Stimulated activated CD8-positive, alpha-beta memory T cell treated with anti-CD3 and anti-CD28 coated beads, Interleukin-7, amount 100 ng/mL, for 1 hour (primary cell): ENCODE data around the gene STRA6.

Experiments
- DNase-seq, 2 donors: peaks; one replicate each; pipeline ENCODE4 v3.0.0-alpha.2; 2020; ENCODE audit warnings: low read depth in 2 of 2

The STRA6 gene

GRCh38 chr15:74207652-74208440 is 5.3 kb upstream of the STRA6 start:
- DNase-seq = no peak

- DNase-seq = no peak
These were observed 4.3 kb upstream of the STRA6 start for GRCh38 chr15:74206801-74207281.

DNA sequence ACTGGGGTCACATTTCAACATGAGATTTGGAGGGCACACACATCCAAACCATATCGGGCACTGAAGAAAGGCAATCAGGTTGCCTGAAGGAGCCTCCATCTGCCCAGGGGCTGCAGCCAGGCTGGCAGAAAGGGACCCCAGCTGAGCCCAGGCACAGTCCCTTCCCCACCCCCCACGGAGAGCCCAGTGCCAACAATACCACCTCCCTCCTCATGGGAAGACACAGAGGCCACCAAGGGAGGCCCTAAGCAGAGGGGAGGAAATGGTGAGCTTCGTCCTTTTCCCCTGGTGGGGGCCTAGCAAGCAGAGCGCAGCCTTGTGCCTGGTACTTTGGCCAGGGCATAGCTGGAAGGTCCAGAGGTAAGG is 3.0 kb upstream of the STRA6 start:
- no peak for DNase-seq

GRCh38 chr15:74203914-74204431 is 1.4 kb upstream of the STRA6 start:
- DNase-seq = no peak

GRCh38 chr15:74201710-74202420 is 722 bp downstream of the STRA6 start:
- DNase-seq = no peak

GRCh38 chr15:74200871-74201419 is 1.6 kb downstream of the STRA6 start:
- DNase-seq = no peak

DNA sequence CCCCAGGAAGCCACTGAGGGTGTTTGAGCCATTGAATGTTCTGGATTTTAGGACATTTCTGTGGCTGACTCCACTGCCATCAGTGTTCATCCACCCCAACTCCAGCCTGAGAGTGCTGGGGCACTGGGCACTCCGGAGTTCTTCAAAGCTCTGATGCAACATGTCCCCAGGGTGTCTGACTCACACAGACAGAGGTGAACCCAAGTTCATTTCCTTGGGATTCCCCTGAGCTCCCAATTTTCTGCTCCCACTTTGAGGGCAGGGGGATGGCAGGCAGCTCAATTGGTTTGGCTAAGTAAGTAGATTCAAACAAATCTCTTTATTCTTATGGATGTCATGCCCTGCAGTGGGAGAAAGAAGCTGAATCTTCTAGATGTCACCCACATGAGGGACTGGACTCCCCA is 2.2 kb downstream of the STRA6 start:
- no peak for DNase-seq

- no peak for DNase-seq
These were observed 3.3 kb downstream of the STRA6 start for GRCh38 chr15:74199297-74199652.

DNA sequence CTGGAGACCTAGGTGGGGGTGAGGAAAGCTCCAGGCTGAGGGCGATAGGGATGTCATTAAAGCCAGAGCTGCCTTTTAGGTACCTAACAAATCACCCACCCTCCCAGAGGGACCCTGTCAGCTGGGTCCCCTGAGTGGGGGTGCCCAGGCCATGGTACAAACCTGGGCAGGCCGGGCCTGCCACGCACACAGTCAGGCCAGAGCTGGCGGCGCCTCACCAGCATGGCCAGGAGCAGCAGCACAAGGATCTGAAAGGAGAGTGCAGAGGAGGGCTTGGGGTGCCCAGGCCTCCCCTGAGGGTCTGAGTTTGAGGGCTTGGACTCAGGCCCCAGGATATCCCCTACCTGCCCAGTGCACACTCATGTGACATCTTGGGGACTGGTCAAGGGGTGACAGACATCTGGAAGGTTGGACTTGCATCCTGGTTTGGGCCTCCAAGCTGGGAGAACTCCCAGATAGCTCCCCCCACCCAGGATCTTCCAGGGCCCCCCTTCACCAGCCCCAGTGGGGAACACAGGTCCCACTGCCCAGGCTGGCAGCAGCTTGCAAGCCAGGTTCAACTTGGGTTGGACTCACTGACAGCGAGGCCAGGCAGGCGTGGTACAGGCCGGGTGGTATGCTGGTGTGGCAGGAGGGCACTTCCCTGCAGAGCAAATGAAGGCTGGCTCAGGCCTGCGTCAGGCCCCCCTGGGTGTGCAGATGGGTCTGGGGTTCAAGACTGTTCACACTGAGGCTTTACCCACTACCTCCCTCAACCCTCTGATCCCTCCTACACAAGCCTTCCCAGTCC is 5.2 kb downstream of the STRA6 start:
- no peak for DNase-seq

DNA sequence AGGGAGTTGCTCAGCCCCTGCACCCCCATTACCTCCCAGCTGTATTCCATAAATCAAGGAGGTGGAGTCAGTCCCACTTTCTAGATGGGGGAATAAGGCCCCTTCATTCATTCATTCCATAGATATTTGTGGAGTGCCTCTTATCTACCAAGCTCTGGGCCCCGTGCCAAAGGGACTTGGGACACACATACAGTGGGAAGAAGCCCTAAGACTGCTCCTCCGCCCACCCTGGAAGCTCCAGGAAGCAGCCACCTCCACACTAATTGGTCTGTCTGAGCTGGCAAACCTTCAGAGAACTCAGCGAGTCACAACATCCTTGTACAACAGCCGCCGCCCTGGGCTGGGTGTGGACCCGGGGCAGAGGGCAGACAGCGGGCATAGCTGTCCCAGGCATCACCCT is 6.4 kb downstream of the STRA6 start:
- DNase-seq = no peak

DNA sequence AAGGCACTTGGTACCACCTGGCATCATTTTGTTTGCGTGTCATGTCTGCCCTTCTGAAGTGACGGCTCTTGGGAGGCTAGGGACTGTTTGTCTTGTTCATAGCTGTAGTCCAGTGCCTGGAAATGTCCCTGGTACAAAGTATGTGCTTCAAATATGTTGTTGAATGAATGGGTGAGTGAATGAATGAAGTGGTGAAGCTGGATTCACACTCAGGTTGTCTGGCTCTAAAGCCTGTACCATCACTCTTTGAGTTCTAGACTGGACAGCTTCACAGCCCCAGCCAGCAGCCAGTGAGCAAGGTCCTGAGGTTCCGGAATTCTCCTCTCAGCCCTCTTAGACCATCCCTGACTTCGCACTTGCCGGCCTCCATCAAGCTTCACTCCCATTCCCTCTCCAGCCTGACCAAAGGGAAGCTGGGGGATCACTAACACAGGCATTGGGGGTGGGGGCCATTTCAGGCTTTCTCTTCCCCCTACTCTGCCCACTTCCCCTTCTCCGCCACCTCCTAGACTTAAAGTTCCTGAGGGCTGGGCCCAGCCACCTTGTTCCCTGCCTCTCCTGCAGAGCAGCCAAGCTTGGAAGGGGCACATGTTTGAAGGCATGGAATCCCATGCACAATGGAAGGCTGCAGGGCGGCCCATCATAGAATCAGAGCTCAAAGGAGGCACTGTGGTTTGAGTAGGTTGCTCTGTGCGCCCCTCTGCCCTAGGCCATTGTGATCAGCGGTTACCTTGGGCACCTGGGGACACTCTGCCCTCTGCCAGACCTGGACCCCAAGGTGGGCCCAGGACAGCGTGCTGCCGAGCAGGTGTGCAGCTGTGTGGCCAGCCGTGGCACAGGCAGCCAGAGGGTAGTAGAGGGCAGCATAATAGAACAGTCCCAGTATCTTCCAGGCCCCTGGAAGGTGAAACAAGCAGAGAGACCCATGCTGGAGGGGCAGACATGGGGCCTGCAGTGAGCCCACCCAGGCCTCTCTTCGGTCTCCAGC is 7.7 kb downstream of the STRA6 start:
- no peak for DNase-seq

- DNase-seq = no peak
These were observed 8.7 kb downstream of the STRA6 start for GRCh38 chr15:74193905-74194304.

DNA sequence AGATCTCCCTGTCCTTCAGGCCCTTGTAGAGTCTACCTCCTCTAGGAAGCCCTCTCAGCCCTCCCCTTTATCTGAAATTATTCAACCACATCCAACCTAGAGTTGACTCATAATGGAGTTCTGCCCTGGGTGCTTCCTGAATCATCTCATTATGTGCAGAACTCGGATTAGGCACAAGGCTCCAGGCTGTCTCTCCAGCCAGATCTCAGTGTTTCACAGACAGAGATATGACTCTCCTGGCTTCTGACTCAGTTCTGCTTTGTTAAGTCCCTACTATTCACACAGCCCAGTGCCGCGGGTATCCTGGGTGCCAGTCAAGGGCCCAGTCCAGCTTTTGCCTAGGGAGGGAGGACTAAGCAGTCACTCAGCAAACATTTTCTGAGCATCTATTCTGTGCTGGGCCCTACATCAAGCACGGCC is 9.3 kb downstream of the STRA6 start:
- DNase-seq = no peak

GRCh38 chr15:74192751-74193150 is 9.8 kb downstream of the STRA6 start:
- no peak for DNase-seq

GRCh38 chr15:74191798-74192197 is 10.8 kb downstream of the STRA6 start:
- DNase-seq = no peak

DNA sequence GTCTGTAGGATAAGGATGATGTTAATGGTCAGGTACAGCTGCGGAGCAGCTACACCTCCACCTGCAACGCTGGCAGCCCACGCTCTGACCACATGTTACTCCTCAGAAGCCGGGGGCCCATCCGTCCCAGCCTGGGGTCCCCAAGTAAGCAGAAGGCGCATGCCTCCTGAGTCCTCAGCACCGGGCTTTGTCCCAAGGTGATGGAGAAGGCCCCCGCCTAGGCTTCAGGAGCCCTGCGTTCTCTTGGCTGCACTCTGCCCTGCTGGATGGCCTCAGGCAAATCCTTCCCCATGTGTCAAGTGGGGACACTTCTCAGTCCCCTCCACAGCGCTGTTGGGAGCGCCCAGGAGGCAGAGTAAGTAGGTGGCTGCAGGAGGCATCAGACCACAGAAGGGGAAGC is 14.4 kb downstream of the STRA6 start:
- no peak for DNase-seq

- no peak for DNase-seq
These were observed 16.8 kb downstream of the STRA6 start for GRCh38 chr15:74185710-74186348.

- no peak for DNase-seq
These were observed 17.9 kb downstream of the STRA6 start for GRCh38 chr15:74184582-74185091.

GRCh38 chr15:74182131-74182530 is 20.5 kb downstream of the STRA6 start:
- DNase-seq = no peak
